Caco-2 (cell line): Measurements from ENCODE around the gene EDDM3A. TPM values are rescaled to one million over a fixed set of nuclear protein-coding genes. Genes with fewer than 3 reads are reported as not detected.

Experiments used
- Bru-seq: library from RNA; stranded (reverse); fragments of 400-500 nt; gene quantifications from one replicate; lab custom pipeline; 2021; lab: Mats Ljungman, UMichigan
- BruChase-seq, 2 experiments: library from RNA; stranded (reverse); fragments of 400-500 nt; gene quantifications; one replicate each; lab custom pipeline; 2021; lab: Mats Ljungman, UMichigan
- BruUV-seq: library from RNA; stranded (reverse); fragments of 400-500 nt; replicated peaks from 2 replicates; lab custom pipeline; 2021; lab: Mats Ljungman, UMichigan
- CTCF ChIA-PET: fragments of 300-600 bp; sonication (Branson Sonifier 250); formaldehyde crosslinking; loops from one replicate; lab custom pipeline; 2022; ENCODE audit warnings: antibody characterized with exemption; lab: Charles Lee
- POLR2A ChIA-PET: fragments of 300-600 bp; sonication (Branson Sonifier 250); formaldehyde crosslinking; loops from one replicate; lab custom pipeline; 2022; ENCODE audit warnings: antibody characterized with exemption; lab: Charles Lee
- DNase-seq, 2 experiments: peaks; one replicate each; pipeline versions ENCODE4 v3.0.0 to v3.0.0-alpha.2; 2020 to 2022
- H3K27me3 ChIP-seq: replicated peaks from 2 replicates; pipeline ENCODE4 v1.6.0; 2011; ENCODE audit warnings: low read length; ENCODE audit not compliant: control insufficient read depth, insufficient read depth
- H3K36me3 ChIP-seq: 2 replicates; pipeline ENCODE4 v1.5.1; 2011; ENCODE audit warnings: low read length; ENCODE audit not compliant: control insufficient read depth, insufficient read depth
- H3K4me1 ChIP-seq: fragments of 250-450 bp; sonication (Bioruptor Pico); 2 replicates; pipeline ENCODE4 v1.5.1; 2020; ENCODE audit warnings: mild to moderate bottlenecking
- H3K4me3 ChIP-seq: 2 replicates; pipeline ENCODE4 v1.5.1; 2011; ENCODE audit warnings: low read depth, mild to moderate bottlenecking, control low read depth, low read length
- H3K9me3 ChIP-seq: fragments of 250-450 bp; sonication (Bioruptor Pico); 2 replicates; pipeline ENCODE4 v1.5.1; 2020; ENCODE audit warnings: mild to moderate bottlenecking, moderate library complexity
- H3K27ac Mint-ChIP-seq: one replicate; pipeline ENCODE4 v1.8.0; 2022; ENCODE audit warnings: mixed read lengths; ENCODE audit not compliant: unreplicated experiment
- H3K27me3 Mint-ChIP-seq: one replicate; pipeline ENCODE4 v1.8.0; 2022; ENCODE audit warnings: mixed read lengths; ENCODE audit not compliant: insufficient read depth, unreplicated experiment
- H3K36me3 Mint-ChIP-seq: one replicate; pipeline ENCODE4 v1.8.0; 2022; ENCODE audit warnings: mild to moderate bottlenecking, mixed read lengths; ENCODE audit not compliant: insufficient read depth, unreplicated experiment
- H3K4me1 Mint-ChIP-seq: one replicate; pipeline ENCODE4 v1.8.0; 2022; ENCODE audit warnings: low read depth, mixed read lengths; ENCODE audit not compliant: unreplicated experiment
- H3K4me3 Mint-ChIP-seq: one replicate; pipeline ENCODE4 v1.8.0; 2022; ENCODE audit warnings: mild to moderate bottlenecking, moderate library complexity, mixed read lengths; ENCODE audit not compliant: unreplicated experiment
- H3K9me3 Mint-ChIP-seq: one replicate; pipeline ENCODE4 v1.8.0; 2022; ENCODE audit warnings: mixed read lengths; ENCODE audit not compliant: unreplicated experiment
- intact Hi-C: fragments of 100-400 bp; cut with micrococcal nuclease; formaldehyde crosslinking; loops from one replicate; pipeline ENCODE4 v1.10.0; 2022; ENCODE audit not compliant: unreplicated experiment
- long read RNA-seq: library from polyadenylated mRNA; stranded (forward); transcript quantifications from one replicate; pipeline ENCODE4 v2.0.0, GENCODE V29; 2022
- total RNA-seq: library from RNA; stranded (reverse); gene quantifications from 2 replicates; pipeline ENCODE4 v1.2.3, GENCODE V29; 2022
- TF ChIP-seq, protein P1 (sequence below), 2 experiments: fragments of 200-600 bp in 1 of 2; IDR thresholded peaks; 1 replicate in 1 of 2; 2 replicates in 1 of 2; pipeline versions ENCODE4 v1.5.1 to v1.8.0; 2011 to 2022; ENCODE audit warnings: antibody characterized with exemption in 1 of 2, control low read depth in 1 of 2, inconsistent platforms in 1 of 2, low read depth in 1 of 2, low read length in 1 of 2, mild to moderate bottlenecking in 1 of 2, moderate library complexity in 1 of 2; ENCODE audit not compliant: insufficient read depth in 1 of 2, severe bottlenecking in 1 of 2, unreplicated experiment in 1 of 2

EDDM3A gene, protein sequence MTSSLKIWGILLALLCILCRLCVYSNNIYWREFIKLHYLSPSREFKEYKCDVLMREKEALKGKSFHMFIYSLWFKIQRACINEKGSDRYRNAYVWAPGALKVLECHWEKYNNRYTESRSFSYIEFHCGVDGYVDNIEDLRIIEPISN
- not detected in 2 replicates for total RNA-seq
- not detected for Bru-seq, nascent RNA
- percentile 27 among the genes with signal in this experiment for BruChase-seq, experiment 1, labeled RNA remaining after a 2-hour chase
- percentile 39 among the genes with signal in this experiment for BruChase-seq, experiment 2, labeled RNA remaining after a 6-hour chase
- long read RNA-seq = 0 reads

DNA sequence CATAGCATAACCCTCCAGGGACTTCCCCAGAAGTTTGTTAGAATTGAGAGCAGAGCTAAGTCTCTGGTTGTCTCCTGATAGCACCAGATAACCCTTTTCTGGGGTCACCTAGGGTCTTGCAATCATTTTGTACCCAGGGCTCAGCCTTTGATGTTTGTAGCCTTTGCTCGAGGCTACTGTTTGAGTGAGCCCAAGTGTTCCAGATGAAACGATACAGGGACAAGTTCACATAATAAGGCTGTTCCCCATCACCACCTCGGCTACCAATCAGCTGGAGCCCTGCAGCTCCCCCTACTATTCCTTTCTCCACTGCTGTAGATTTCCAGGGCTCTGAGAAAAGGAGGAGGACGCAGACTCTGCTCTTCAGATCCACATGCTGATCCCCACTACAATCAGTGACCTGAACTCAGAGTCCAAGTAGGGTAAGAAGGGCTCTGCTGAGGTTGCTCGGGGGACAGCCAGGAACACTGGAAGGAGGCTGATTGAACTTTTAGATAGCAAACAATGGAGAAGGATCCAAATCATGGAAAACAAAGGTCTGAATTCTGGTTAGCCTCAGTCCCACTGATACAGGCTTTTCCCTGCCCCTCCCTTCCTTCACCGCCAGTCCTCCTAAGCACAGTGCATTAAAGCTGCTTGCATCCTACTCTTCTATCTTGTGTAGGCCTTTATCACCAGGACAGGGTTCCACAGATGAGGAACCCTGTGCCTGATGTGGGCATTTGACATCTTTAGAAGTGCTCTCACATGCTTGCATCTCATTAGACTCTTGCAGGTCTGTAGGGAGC lies at the start of gene EDDM3A:
TSS of gene EDDM3A (plus strand) at position 317 of the 788 bp plus-strand sequence. CDS start 1,694 bp downstream, outside the sequence.
- Mint-ChIP-seq H3K4me1 (peaks cover 7% of the 10 kb centered on the region), H3K27me3 (no peaks in the 10 kb centered on the region), H3K27ac (no peak within 1 kb of the TSS), H3K9me3 (no peaks in the 10 kb centered on the region), H3K4me3 (no peak within 1 kb of the TSS), H3K36me3 (no peaks in the 10 kb centered on the region)
- H3K27me3 ChIP-seq = no peaks in the 10 kb centered on the region
- H3K36me3 ChIP-seq = no peaks in the 10 kb centered on the region
- no TSS peak for BruUV-seq
- no peaks in the 10 kb centered on the region for H3K9me3 ChIP-seq
- peak; percentile 32 to 68 for DNase-seq
- CTCF ChIA-PET = interaction anchor here (2.0 kb wide), 1 partner anchor 12 kb away, joined by 7 read pairs; no protein-coding TSS in a partner anchor
- H3K4me3 ChIP-seq = no peak within 1 kb of the TSS
- TF ChIP-seq, protein P1, sequence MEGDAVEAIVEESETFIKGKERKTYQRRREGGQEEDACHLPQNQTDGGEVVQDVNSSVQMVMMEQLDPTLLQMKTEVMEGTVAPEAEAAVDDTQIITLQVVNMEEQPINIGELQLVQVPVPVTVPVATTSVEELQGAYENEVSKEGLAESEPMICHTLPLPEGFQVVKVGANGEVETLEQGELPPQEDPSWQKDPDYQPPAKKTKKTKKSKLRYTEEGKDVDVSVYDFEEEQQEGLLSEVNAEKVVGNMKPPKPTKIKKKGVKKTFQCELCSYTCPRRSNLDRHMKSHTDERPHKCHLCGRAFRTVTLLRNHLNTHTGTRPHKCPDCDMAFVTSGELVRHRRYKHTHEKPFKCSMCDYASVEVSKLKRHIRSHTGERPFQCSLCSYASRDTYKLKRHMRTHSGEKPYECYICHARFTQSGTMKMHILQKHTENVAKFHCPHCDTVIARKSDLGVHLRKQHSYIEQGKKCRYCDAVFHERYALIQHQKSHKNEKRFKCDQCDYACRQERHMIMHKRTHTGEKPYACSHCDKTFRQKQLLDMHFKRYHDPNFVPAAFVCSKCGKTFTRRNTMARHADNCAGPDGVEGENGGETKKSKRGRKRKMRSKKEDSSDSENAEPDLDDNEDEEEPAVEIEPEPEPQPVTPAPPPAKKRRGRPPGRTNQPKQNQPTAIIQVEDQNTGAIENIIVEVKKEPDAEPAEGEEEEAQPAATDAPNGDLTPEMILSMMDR (IDR thresholded peaks at IDR 0.05; ENCODE audit: insufficient read depth in 1 of 2, low read depth in 1 of 2, low read length in 1 of 2, severe bottlenecking in 1 of 2, unreplicated experiment in 1 of 2) = no peak
- POLR2A ChIA-PET = no interaction called here
- intact Hi-C loops = no loop called here
- peaks cover 4% of the 10 kb centered on the region; the same call in 1 of the 2 replicates for H3K4me1 ChIP-seq

DNA sequence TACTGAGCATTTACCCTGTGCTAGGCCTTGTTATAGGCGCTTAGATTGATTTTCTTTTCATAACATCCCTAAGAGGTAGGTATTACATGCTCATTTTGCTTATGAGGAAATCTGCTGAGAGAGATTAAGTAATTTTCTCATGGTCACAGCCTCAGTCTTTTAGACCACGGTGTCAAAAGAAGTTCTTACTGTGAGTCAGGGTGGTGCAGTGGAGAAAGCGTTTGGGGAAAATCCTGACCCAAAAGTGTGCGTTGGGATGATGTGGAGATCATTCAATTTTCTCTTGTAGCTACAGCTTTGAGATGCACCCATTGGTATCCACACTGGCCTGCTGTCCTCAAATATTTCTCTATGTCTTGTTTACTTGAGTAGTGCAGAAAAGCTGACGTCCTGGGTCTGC lies 48.9 kb upstream of the EDDM3A start:
- intact Hi-C loops = loop anchor here (1.0 to 5.0 kb wide), 4 partner anchors 106 to 275 kb away; partner anchors contain the start of gene RNASE1
- H3K9me3 ChIP-seq = no peaks in the 10 kb centered on the region
- no peaks in the 10 kb centered on the region; the same call in 1 of the 2 replicates for H3K36me3 ChIP-seq
- no peak overlapping the region for H3K4me3 Mint-ChIP-seq
- no peaks in the 10 kb centered on the region for H3K9me3 Mint-ChIP-seq
- no peak overlapping the region for H3K27ac Mint-ChIP-seq
- no peaks in the 10 kb centered on the region for H3K27me3 ChIP-seq
- no peaks in the 10 kb centered on the region for H3K4me1 ChIP-seq
- DNase-seq = no peak
- TF ChIP-seq, protein P1 (IDR thresholded peaks at IDR 0.05; ENCODE audit: insufficient read depth in 1 of 2, low read depth in 1 of 2, low read length in 1 of 2, severe bottlenecking in 1 of 2, unreplicated experiment in 1 of 2) = no peak
- no peaks in the 10 kb centered on the region for H3K27me3 Mint-ChIP-seq
- no TSS peak for BruUV-seq
- ChIA-PET CTCF (interaction anchor here (0.6 to 1.4 kb wide), 5 partner anchors 30 to 400 kb away, joined by 3 to 7 read pairs (median 3); no protein-coding TSS in a partner anchor), POLR2A (no interaction called here)
- no peak overlapping the region for H3K4me3 ChIP-seq
- H3K36me3 Mint-ChIP-seq = peaks cover 5% of the 10 kb centered on the region
- peaks cover 7% of the 10 kb centered on the region for H3K4me1 Mint-ChIP-seq
